OCI-LY7 (cell line): ENCODE results near the gene NTMT1. TPM values are rescaled to one million over a fixed set of nuclear protein-coding genes. Genes with fewer than 3 reads are reported as not detected.

Experiments
- BruUV-seq: library from RNA; stranded (reverse); fragments of 400-500 nt; replicated peaks from 2 replicates; lab custom pipeline; 2021; lab: Mats Ljungman, UMichigan
- CTCF ChIA-PET: fragments of 300-600 bp; sonication (Branson Sonifier 250); formaldehyde crosslinking; loops from one replicate; lab custom pipeline; 2022; ENCODE audit warnings: antibody characterized with exemption; ENCODE audit not compliant: unreplicated experiment; lab: Charles Lee
- POLR2A ChIA-PET: fragments of 300-600 bp; sonication (Branson Sonifier 250); formaldehyde crosslinking; loops from one replicate; lab custom pipeline; 2022; ENCODE audit warnings: antibody characterized with exemption; lab: Charles Lee
- DNase-seq: peaks from one replicate; pipeline ENCODE4 v3.0.0-alpha.2; 2015; ENCODE audit warnings: low spot score
- H2AFZ ChIP-seq: fragments of 200-600 bp; sonication (generic), shearing (Covaris generic); 2 replicates; pipeline ENCODE4 v1.6.1; 2014; ENCODE audit warnings: mild to moderate bottlenecking, antibody characterized with exemption, low read length, moderate library complexity
- H3K27ac ChIP-seq: fragments of 200-600 bp; sonication (generic); 2 replicates; pipeline ENCODE4 v1.5.1; 2014; ENCODE audit warnings: mixed run types, low read depth, mild to moderate bottlenecking, moderate library complexity, low read length, inconsistent platforms; ENCODE audit not compliant: poor library complexity, severe bottlenecking
- H3K36me3 ChIP-seq: fragments of 200-600 bp; sonication (generic); 2 replicates; pipeline ENCODE4 v1.6.1; 2014; ENCODE audit warnings: mild to moderate bottlenecking, antibody characterized with exemption, low read length, moderate library complexity, mixed read lengths; ENCODE audit not compliant: insufficient read depth
- H3K4me1 ChIP-seq: fragments of 200-600 bp; sonication (generic); 2 replicates; pipeline ENCODE4 v1.5.1; 2014; ENCODE audit warnings: mild to moderate bottlenecking, low read length; ENCODE audit not compliant: insufficient read depth, poor library complexity, severe bottlenecking
- H3K4me2 ChIP-seq: fragments of 200-600 bp; sonication (generic); 2 replicates; pipeline ENCODE4 v1.6.1; 2014; ENCODE audit warnings: mild to moderate bottlenecking, low read length
- H3K4me3 ChIP-seq: fragments of 200-600 bp; sonication (generic); 2 replicates; pipeline ENCODE4 v1.5.1; 2014; ENCODE audit warnings: mild to moderate bottlenecking, low read depth, low read length; ENCODE audit not compliant: poor library complexity, severe bottlenecking
- H3K79me2 ChIP-seq: fragments of 200-600 bp; sonication (generic); 2 replicates; pipeline ENCODE4 v1.6.1; 2016; ENCODE audit warnings: low read depth, mild to moderate bottlenecking, low read length, moderate library complexity, mixed read lengths; ENCODE audit not compliant: insufficient read depth
- H3K9me2 ChIP-seq: fragments of 200-600 bp; sonication (generic); 2 replicates; pipeline ENCODE4 v1.6.1; 2016; ENCODE audit warnings: mild to moderate bottlenecking, low read length, mixed read lengths; ENCODE audit not compliant: insufficient read depth
- H3K9me3 ChIP-seq: fragments of 200-600 bp; sonication (generic); 2 replicates; pipeline ENCODE4 v1.6.1; 2014; ENCODE audit warnings: mild to moderate bottlenecking, mixed run types, low read length, mixed read lengths
- H4K20me1 ChIP-seq: fragments of 200-600 bp; sonication (generic); 2 replicates; pipeline ENCODE4 v1.6.1; 2014; ENCODE audit warnings: mild to moderate bottlenecking, antibody characterized with exemption, low read length, moderate library complexity, mixed read lengths; ENCODE audit not compliant: insufficient read depth
- EZH2phosphoT487 ChIP-seq: fragments of 200-600 bp; sonication (generic); IDR thresholded peaks from 2 replicates; pipeline ENCODE4 v1.6.1; 2018; ENCODE audit warnings: low read depth, borderline replicate concordance, mild to moderate bottlenecking, mixed run types, antibody characterized with exemption, low read length, moderate library complexity, mixed read lengths
- intact Hi-C: fragments of 100-400 bp; cut with micrococcal nuclease; formaldehyde crosslinking; loops from one replicate; pipeline ENCODE4 v1.10.0; 2022; ENCODE audit not compliant: unreplicated experiment
- total RNA-seq, 2 experiments: library from RNA; depleted of rRNA in 1 of 2; stranded (reverse); fragments of >200 nt in 1 of 2; shearing (Covaris generic) in 1 of 2; gene quantifications; 2 replicates each; pipeline ENCODE4 v1.2.3, GENCODE V29; 2014 to 2022
- TF ChIP-seq, protein P1 (sequence below): fragments of 200-600 bp; sonication (generic); conservative IDR thresholded peaks from 2 replicates; pipeline ENCODE4 v1.5.1; 2014; ENCODE audit warnings: mild to moderate bottlenecking, antibody characterized with exemption, low read length, moderate library complexity, mixed read lengths

The NTMT1 gene
- total RNA-seq, 2 experiments from 2014 or later, result 46.6 to 59.8 TPM

DNA sequence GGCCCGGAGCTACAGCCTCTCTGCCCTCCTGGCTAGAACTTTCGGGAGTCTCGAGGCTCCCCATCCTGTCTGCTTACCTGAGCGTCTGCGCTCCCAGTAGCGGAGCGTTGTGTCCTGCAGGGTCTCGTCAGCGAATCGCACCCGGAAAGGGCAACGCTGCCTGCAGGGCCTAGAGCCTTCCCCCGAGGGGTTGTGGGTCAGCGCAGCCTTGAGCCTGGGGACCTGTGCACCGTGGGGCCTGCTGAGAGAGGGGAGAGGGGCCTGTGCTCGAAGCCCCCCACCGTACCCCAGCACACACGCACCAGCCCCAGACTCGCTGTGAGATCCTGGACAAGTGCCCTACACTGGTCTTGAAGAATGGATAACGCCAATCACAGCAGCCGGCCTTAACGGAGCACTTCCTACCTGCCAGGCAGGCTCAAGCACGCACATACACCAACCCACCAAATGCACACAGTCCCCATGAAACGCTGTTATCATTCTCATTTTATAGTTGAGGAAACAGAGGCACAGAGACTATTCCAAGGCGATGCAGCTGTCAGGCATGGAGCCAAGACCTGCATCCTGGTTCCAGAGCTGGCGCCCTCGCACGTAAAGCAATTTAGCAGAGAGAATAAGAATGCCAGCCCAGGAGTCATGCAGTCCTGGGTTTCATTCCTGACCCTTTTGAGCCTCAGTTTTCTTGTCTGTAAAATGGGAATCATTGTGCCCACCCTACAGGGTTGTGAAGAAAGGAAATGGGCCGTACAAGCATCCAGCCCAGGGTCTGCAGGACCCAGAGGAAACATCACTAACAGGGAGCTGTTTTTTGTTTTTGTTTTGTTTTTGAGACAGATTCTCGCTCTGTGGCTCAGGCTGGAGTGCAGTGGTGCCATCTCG is 10.3 kb upstream of the NTMT1 start:
- Histone ChIP-seq H3K9me2 (no peaks in the 10 kb centered on the region), H3K9me3 (no peaks in the 10 kb centered on the region), H2AFZ (no peak overlapping the region), H3K27ac (no peak overlapping the region), H3K4me2 (no peak overlapping the region), H4K20me1 (no peaks in the 10 kb centered on the region), H3K4me3 (no peak overlapping the region), H3K36me3 (no peaks in the 10 kb centered on the region), H3K79me2 (no peaks in the 10 kb centered on the region), H3K4me1 (peaks cover 8% of the 10 kb centered on the region)
- no peak for TF ChIP-seq EZH2phosphoT487
- TF ChIP-seq, protein P1, sequence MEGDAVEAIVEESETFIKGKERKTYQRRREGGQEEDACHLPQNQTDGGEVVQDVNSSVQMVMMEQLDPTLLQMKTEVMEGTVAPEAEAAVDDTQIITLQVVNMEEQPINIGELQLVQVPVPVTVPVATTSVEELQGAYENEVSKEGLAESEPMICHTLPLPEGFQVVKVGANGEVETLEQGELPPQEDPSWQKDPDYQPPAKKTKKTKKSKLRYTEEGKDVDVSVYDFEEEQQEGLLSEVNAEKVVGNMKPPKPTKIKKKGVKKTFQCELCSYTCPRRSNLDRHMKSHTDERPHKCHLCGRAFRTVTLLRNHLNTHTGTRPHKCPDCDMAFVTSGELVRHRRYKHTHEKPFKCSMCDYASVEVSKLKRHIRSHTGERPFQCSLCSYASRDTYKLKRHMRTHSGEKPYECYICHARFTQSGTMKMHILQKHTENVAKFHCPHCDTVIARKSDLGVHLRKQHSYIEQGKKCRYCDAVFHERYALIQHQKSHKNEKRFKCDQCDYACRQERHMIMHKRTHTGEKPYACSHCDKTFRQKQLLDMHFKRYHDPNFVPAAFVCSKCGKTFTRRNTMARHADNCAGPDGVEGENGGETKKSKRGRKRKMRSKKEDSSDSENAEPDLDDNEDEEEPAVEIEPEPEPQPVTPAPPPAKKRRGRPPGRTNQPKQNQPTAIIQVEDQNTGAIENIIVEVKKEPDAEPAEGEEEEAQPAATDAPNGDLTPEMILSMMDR, result no peak
- CTCF ChIA-PET, result no interaction called here
- DNase-seq, result no peak
- POLR2A ChIA-PET, result no interaction called here
- intact Hi-C loops, result no loop called here
- no TSS peak for BruUV-seq

GRCh38 chr9:129617167-129617566 is 8.8 kb upstream of the NTMT1 start:
- POLR2A ChIA-PET, result no interaction called here

More at GRCh38 chr9:129617167-129617566, 8.8 kb upstream of the NTMT1 start:
- BruUV-seq, result no TSS peak
- CTCF ChIA-PET, result no interaction called here
- Histone ChIP-seq H3K9me2 (no peaks in the 10 kb centered on the region), H3K4me1 (no peaks in the 10 kb centered on the region), H2AFZ (no peak overlapping the region), H3K79me2 (no peaks in the 10 kb centered on the region), H3K36me3 (no peaks in the 10 kb centered on the region), H4K20me1 (no peaks in the 10 kb centered on the region), H3K4me3 (no peak overlapping the region), H3K9me3 (no peaks in the 10 kb centered on the region), H3K27ac (no peak overlapping the region), H3K4me2 (no peak overlapping the region)
- intact Hi-C loops, result no loop called here
- no peak for TF ChIP-seq EZH2phosphoT487
- TF ChIP-seq, protein P1, result peak; percentile 71
- peak; percentile 53 for DNase-seq
